Measurements from ENCODE around the gene OPN4. TPM values are rescaled to one million over a fixed set of nuclear protein-coding genes. Genes with fewer than 3 reads are reported as not detected.
A peak's percentile ranks its signal among the peaks of the same experiment; 100 is the strongest.

Gene OPN4
- total RNA-seq, 6 experiments from 2014 or later = not detected

DNA sequence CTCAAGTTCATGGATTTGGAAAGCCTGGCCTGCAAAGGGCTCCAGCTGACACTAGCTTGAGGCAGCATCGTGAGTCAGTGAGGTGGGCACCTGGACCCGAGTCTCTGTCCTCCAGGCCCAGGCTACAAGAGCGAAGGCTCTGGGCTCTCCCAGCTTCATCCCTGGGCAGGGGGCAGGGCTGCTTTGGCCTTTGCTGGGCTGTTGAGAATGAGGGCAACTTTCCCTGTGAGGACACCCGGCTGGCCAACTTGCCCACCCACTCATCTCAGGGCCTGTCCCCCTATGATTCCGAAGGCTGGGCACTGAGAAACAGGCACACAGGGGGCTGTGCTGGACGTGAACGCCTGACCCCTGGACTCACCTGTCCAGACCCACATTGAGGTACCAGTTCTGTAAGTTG, 38.3 kb downstream of the OPN4 start:
- no peaks in the 10 kb centered on the region for H3K36me3 ChIP-seq
- no peaks in the 10 kb centered on the region for H3K9me3 ChIP-seq
- DNase-seq (no peak), ATAC-seq (no peak)
- H3K4me1 ChIP-seq = peaks cover 0 to 2% (median 0%) of the 10 kb centered on the region in 4 donors
- intact Hi-C loops (cut with DNase I) = loop anchor here in 1 of 2 donors (5.0 kb wide), 1 partner anchor 205 kb away; no protein-coding TSS in a partner anchor
- no peak for TF ChIP-seq POLR2A (IDR thresholded peaks at IDR 0.05)
- TF ChIP-seq, protein P1, sequence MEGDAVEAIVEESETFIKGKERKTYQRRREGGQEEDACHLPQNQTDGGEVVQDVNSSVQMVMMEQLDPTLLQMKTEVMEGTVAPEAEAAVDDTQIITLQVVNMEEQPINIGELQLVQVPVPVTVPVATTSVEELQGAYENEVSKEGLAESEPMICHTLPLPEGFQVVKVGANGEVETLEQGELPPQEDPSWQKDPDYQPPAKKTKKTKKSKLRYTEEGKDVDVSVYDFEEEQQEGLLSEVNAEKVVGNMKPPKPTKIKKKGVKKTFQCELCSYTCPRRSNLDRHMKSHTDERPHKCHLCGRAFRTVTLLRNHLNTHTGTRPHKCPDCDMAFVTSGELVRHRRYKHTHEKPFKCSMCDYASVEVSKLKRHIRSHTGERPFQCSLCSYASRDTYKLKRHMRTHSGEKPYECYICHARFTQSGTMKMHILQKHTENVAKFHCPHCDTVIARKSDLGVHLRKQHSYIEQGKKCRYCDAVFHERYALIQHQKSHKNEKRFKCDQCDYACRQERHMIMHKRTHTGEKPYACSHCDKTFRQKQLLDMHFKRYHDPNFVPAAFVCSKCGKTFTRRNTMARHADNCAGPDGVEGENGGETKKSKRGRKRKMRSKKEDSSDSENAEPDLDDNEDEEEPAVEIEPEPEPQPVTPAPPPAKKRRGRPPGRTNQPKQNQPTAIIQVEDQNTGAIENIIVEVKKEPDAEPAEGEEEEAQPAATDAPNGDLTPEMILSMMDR (IDR thresholded peaks at IDR 0.05) = no peak
- no peak overlapping the region for H3K4me3 ChIP-seq
- no peak overlapping the region for H3K27ac ChIP-seq
- H3K27me3 ChIP-seq = no peaks in the 10 kb centered on the region
- WGBS (ENCODE audit: insufficient coverage, low coverage, low lambda C conversion rate, missing lambda C conversion rate) = 90% methylated on average over 2 of the region's 7 CpGs

GRCh38 chr10:86693275-86693674, 38.9 kb downstream of the OPN4 start:
- no CpG with 5 or more reads among the region's 2 CpGs for WGBS (ENCODE audit: insufficient coverage, low coverage, low lambda C conversion rate, missing lambda C conversion rate)

GRCh38 chr10:86693721-86694369, 39.5 kb downstream of the OPN4 start:
- no peaks in the 10 kb centered on the region for H3K27me3 ChIP-seq
- TF ChIP-seq, protein P1 (IDR thresholded peaks at IDR 0.05) = peak; percentile 44 to 59 (median 54)
- TF ChIP-seq POLR2A (IDR thresholded peaks at IDR 0.05) = no peak
- no peaks in the 10 kb centered on the region for H3K9me3 ChIP-seq
- H3K4me1 ChIP-seq = no peaks in the 10 kb centered on the region
- ATAC-seq = peak; percentile 54 to 69 (median 66)
- intact Hi-C loops (cut with DNase I) = loop anchor here in 1 of 2 donors (5.0 kb wide), 1 partner anchor 203 kb away; no protein-coding TSS in a partner anchor
- peak in 1 of 3 donors; percentile 44 for DNase-seq
- H3K4me3 ChIP-seq = no peak overlapping the region
- no peak overlapping the region for H3K27ac ChIP-seq
- H3K36me3 ChIP-seq = no peaks in the 10 kb centered on the region
- 31% methylated on average over 10 of the region's 10 CpGs for WGBS (ENCODE audit: insufficient coverage, low coverage, low lambda C conversion rate, missing lambda C conversion rate)

More at GRCh38 chr10:86693275-86693674, 38.9 kb downstream of the OPN4 start:
- no peaks in the 10 kb centered on the region for H3K27me3 ChIP-seq
- no peaks in the 10 kb centered on the region for H3K9me3 ChIP-seq
- no peak overlapping the region for H3K27ac ChIP-seq
- no peak for TF ChIP-seq POLR2A (IDR thresholded peaks at IDR 0.05)
- TF ChIP-seq, protein P1 (IDR thresholded peaks at IDR 0.05) = no peak
- peaks cover 0 to 2% (median 0%) of the 10 kb centered on the region in 4 donors for H3K4me1 ChIP-seq
- DNase-seq (no peak), ATAC-seq (no peak)
- intact Hi-C loops (cut with DNase I) = loop anchor here in 1 of 2 donors (5.0 kb wide), 1 partner anchor 204 kb away; no protein-coding TSS in a partner anchor
- H3K36me3 ChIP-seq = no peaks in the 10 kb centered on the region
- no peak overlapping the region for H3K4me3 ChIP-seq

DNA sequence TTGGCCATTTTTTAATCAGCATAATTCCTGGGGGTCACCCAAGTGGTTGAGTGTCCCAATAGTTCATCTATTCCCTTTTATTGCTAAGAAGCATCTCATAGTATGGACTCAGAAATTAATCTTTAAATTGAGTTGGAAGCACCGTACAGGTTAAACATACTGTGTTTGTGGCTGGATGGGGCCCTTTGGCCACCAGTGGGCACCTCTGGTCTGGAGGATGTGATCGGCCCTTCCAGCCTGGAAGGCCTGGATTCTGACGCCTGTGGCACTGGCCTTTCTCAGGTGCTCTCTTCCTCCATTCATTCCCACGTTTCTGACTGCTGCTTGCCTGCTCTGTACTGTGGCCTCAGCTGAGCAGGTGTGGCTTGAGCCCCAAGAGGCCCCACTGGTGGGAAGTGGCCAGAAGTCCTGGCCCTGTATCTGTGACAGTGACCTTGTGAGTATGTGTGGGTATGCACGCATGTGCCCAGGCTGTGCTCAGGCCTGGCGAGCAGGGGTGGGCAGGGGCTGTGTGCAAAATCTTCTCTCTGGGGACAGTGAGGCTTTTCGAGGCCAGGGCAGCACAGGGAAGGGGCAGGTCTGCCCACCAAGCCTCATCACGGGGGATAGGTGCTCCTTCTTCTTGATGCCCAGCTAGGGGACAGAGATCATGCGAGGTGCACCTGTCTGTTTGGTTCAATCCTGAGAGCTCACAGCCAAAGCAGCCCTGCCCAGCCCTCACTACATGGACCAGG, 44.0 kb downstream of the OPN4 start:
- Histone ChIP-seq H3K4me3 (no peak overlapping the region), H3K36me3 (no peaks in the 10 kb centered on the region), H3K4me1 (no peaks in the 10 kb centered on the region), H3K27ac (no peak overlapping the region), H3K9me3 (no peaks in the 10 kb centered on the region), H3K27me3 (no peaks in the 10 kb centered on the region)
- 69% methylated on average over 6 of the region's 9 CpGs for WGBS (ENCODE audit: insufficient coverage, low coverage, low lambda C conversion rate, missing lambda C conversion rate)
- intact Hi-C loops (cut with DNase I) = no loop called here
- ATAC-seq = peak in 1 of 4 donors; percentile 22
- DNase-seq = no peak
- no peak for TF ChIP-seq POLR2A (IDR thresholded peaks at IDR 0.05)
- TF ChIP-seq, protein P1 (IDR thresholded peaks at IDR 0.05) = no peak
